ENCODE results near the gene ADCY1. TPM values are rescaled to one million over a fixed set of nuclear protein-coding genes. Genes with fewer than 3 reads are reported as not detected.

ADCY1 gene
- total RNA-seq, 3 donors from 2014 or later (not counting 1 experiment from before 2014, with no cell fraction given): 0.02 to 0.15 TPM; not detected in 1

- DNase-seq (no peak), ATAC-seq (no peak)
- no peak for TF ChIP-seq CTCF (IDR thresholded peaks at IDR 0.05)
- Histone ChIP-seq H3K9me3 (ENCODE audit: control insufficient read depth, insufficient read depth, low read length) (no peaks in the 10 kb centered on the region), H3K4me1 (ENCODE audit: control insufficient read depth, insufficient read depth, low read length) (no peaks in the 10 kb centered on the region), H3K27me3 (ENCODE audit: control insufficient read depth, insufficient read depth, low read length) (no peaks in the 10 kb centered on the region), H3K36me3 (ENCODE audit: control insufficient read depth, insufficient read depth, low read length) (no peaks in the 10 kb centered on the region), H3K27ac (ENCODE audit: low read length) (no peak overlapping the region), H3K4me3 (ENCODE audit: low read length) (no peak overlapping the region)
- Mint-ChIP-seq H3K27me3 (ENCODE audit: low read depth in 2 of 2) (peaks cover 0 to 1% of the 10 kb centered on the region in 2 donors), H3K4me3 (no peak overlapping the region), H3K9me3 (no peaks in the 10 kb centered on the region), H3K36me3 (no peaks in the 10 kb centered on the region), H3K4me1 (no peaks in the 10 kb centered on the region), H3K27ac (no peak overlapping the region)
- intact Hi-C loops (cut with micrococcal nuclease): no loop called here
- WGBS (ENCODE audit: insufficient coverage): 90% methylated on average over 6 of the region's 6 CpGs
Observed at GRCh38 chr7:45646207-45646821, 72.1 kb downstream of the ADCY1 start.

DNA sequence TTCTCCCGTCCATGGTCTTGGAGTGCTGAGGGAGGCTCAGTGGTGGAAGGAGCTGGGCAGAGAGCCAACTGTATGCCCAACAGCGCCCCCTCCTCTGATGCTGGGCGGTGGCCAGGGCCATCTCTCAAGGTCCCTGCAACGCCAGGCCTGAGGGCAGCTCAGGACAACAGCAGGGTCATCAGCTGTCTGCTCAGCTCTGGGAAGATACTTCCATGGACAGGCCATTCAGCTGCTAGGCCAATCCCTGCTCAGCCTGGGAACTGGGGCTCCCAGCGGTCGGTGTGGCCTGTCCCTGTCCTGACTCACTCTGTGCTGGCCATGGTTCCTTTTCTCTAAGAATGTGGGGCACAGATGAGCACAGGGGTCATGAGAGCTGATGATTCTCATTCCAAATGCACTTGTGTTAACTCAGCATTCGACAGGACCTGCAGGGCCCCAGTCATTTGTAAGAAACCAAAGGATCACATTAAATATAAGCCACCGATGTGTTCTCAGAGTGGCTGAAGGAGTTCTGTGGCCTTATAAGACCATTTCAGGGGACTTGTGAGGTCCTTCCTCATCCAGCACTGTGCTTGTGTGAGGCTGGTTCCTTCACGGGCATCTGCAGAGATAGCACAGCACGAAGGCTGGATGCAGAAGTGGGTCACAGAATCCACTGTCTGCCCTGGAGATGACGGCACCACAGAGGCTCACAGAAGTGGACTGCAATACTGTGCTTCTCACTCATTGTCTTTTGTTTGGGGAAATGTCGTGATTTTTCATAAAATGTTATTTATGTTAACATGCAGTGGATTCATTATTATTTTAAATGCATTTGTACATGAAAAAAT, 73.0 kb downstream of the ADCY1 start:
- H3K4me3 ChIP-seq (ENCODE audit: low read length): no peak overlapping the region

GRCh38 chr7:45647967-45648670, 74.0 kb downstream of the ADCY1 start:
- Histone ChIP-seq H3K4me3 (ENCODE audit: low read length) (no peak overlapping the region), H3K9me3 (ENCODE audit: control insufficient read depth, insufficient read depth, low read length) (no peaks in the 10 kb centered on the region), H3K36me3 (ENCODE audit: control insufficient read depth, insufficient read depth, low read length) (no peaks in the 10 kb centered on the region), H3K27me3 (ENCODE audit: control insufficient read depth, insufficient read depth, low read length) (no peaks in the 10 kb centered on the region), H3K27ac (ENCODE audit: low read length) (no peak overlapping the region), H3K4me1 (ENCODE audit: control insufficient read depth, insufficient read depth, low read length) (no peaks in the 10 kb centered on the region)
- Mint-ChIP-seq H3K4me3 (no peak overlapping the region), H3K27me3 (ENCODE audit: low read depth in 2 of 2) (no peaks in the 10 kb centered on the region), H3K9me3 (no peaks in the 10 kb centered on the region), H3K27ac (no peak overlapping the region), H3K4me1 (no peaks in the 10 kb centered on the region), H3K36me3 (no peaks in the 10 kb centered on the region)
- WGBS (ENCODE audit: insufficient coverage): 88% methylated on average over 13 of the region's 13 CpGs
- intact Hi-C loops (cut with micrococcal nuclease): no loop called here
- DNase-seq: no peak
- no peak for ATAC-seq
- no peak for TF ChIP-seq CTCF (IDR thresholded peaks at IDR 0.05)

More for the DNA sequence above, 73.0 kb downstream of the ADCY1 start:
- 87% methylated on average over 11 of the region's 12 CpGs for WGBS (ENCODE audit: insufficient coverage)
- Mint-ChIP-seq H3K27ac (no peak overlapping the region), H3K9me3 (no peaks in the 10 kb centered on the region), H3K36me3 (no peaks in the 10 kb centered on the region), H3K4me3 (no peak overlapping the region), H3K4me1 (no peaks in the 10 kb centered on the region), H3K27me3 (ENCODE audit: low read depth in 2 of 2) (no peaks in the 10 kb centered on the region)
- DNase-seq: no peak
- Histone ChIP-seq H3K9me3 (ENCODE audit: control insufficient read depth, insufficient read depth, low read length) (no peaks in the 10 kb centered on the region), H3K36me3 (ENCODE audit: control insufficient read depth, insufficient read depth, low read length) (no peaks in the 10 kb centered on the region), H3K4me1 (ENCODE audit: control insufficient read depth, insufficient read depth, low read length) (no peaks in the 10 kb centered on the region), H3K27ac (ENCODE audit: low read length) (no peak overlapping the region), H3K27me3 (ENCODE audit: control insufficient read depth, insufficient read depth, low read length) (no peaks in the 10 kb centered on the region)
- no peak for TF ChIP-seq CTCF (IDR thresholded peaks at IDR 0.05)
- ATAC-seq: no peak
- intact Hi-C loops (cut with micrococcal nuclease): no loop called here
